ENCODE measurements around the gene KCNT2.
"Not testable (repeated sequence)": the region's sequence is repeated elsewhere in the genome, so short reads cannot be mapped to it uniquely, and the experiment has no call there.

KCNT2 gene

GRCh38 chr1:196504224-196504623 is 104.0 kb downstream of the KCNT2 start:
- H3K56ac ChIP-seq (ENCODE audit: low read length); H3K27ac ChIP-seq (ENCODE audit: low read depth, low read length); H4K8ac ChIP-seq (ENCODE audit: low read depth, low read length); H3K9ac ChIP-seq (ENCODE audit: low read length); H2BK5ac ChIP-seq (ENCODE audit: low read length); H3K36me3 ChIP-seq (ENCODE audit: control insufficient read depth, insufficient read depth, low read length); H3K4me3 ChIP-seq (ENCODE audit: low read length); H3K27me3 ChIP-seq (ENCODE audit: insufficient read depth, low read length, poor library complexity); H2AK5ac ChIP-seq (ENCODE audit: low read length); H3K4me2 ChIP-seq (ENCODE audit: low read length); H2BK15ac ChIP-seq (replicated peaks; ENCODE audit: low read depth); H3K23ac ChIP-seq (ENCODE audit: low read length); H3K18ac ChIP-seq (ENCODE audit: low read length); H3K4ac ChIP-seq (ENCODE audit: low read depth, low read length); H3K4me1 ChIP-seq (ENCODE audit: control insufficient read depth, low read depth, low read length); H3K79me2 ChIP-seq (ENCODE audit: control insufficient read depth, insufficient read depth, low read length); H4K5ac ChIP-seq (ENCODE audit: low read length); DNase-seq; H2BK120ac ChIP-seq (ENCODE audit: low read depth, low read length); H3K79me1 ChIP-seq (ENCODE audit: low read length): not testable (repeated sequence)
- no CpG with 5 or more reads among the region's 1 CpG for WGBS (ENCODE audit: extremely low coverage, insufficient coverage, low lambda C conversion rate)

- no peaks in the 10 kb centered on the region for H3K4me1 ChIP-seq (ENCODE audit: control insufficient read depth, low read depth, low read length)
- DNase-seq = no peak
- no peak overlapping the region for H4K8ac ChIP-seq (ENCODE audit: low read depth, low read length)
- no peak overlapping the region for H2AK5ac ChIP-seq (ENCODE audit: low read length)
- no peak overlapping the region for H2BK15ac ChIP-seq (replicated peaks; ENCODE audit: low read depth)
- H3K4me2 ChIP-seq (ENCODE audit: low read length) = no peak overlapping the region
- no peak overlapping the region for H3K9ac ChIP-seq (ENCODE audit: low read length)
- no peaks in the 10 kb centered on the region for H3K27me3 ChIP-seq (ENCODE audit: insufficient read depth, low read length, poor library complexity)
- H3K23ac ChIP-seq (ENCODE audit: low read length) = no peak overlapping the region
- no peak overlapping the region for H2BK5ac ChIP-seq (ENCODE audit: low read length)
- no CpG with 5 or more reads among the region's 2 CpGs for WGBS (ENCODE audit: extremely low coverage, insufficient coverage, low lambda C conversion rate)
- no peak overlapping the region for H3K18ac ChIP-seq (ENCODE audit: low read length)
- H3K79me1 ChIP-seq (ENCODE audit: low read length) = no peaks in the 10 kb centered on the region
- H2BK120ac ChIP-seq (ENCODE audit: low read depth, low read length) = no peak overlapping the region
- H3K36me3 ChIP-seq (ENCODE audit: control insufficient read depth, insufficient read depth, low read length) = no peaks in the 10 kb centered on the region
- no peaks in the 10 kb centered on the region for H3K79me2 ChIP-seq (ENCODE audit: control insufficient read depth, insufficient read depth, low read length)
- H3K4ac ChIP-seq (ENCODE audit: low read depth, low read length) = no peak overlapping the region
- H3K56ac ChIP-seq (ENCODE audit: low read length) = no peak overlapping the region
- H3K4me3 ChIP-seq (ENCODE audit: low read length) = no peak overlapping the region
- no peak overlapping the region for H4K5ac ChIP-seq (ENCODE audit: low read length)
- no peak overlapping the region for H3K27ac ChIP-seq (ENCODE audit: low read depth, low read length)
Measured at GRCh38 chr1:196502437-196502836, 105.8 kb downstream of the KCNT2 start.

GRCh38 chr1:196501760-196502428 is 106.3 kb downstream of the KCNT2 start:
- no peak overlapping the region for H3K56ac ChIP-seq (ENCODE audit: low read length)
- no peak overlapping the region for H3K18ac ChIP-seq (ENCODE audit: low read length)
- no peak overlapping the region for H2BK5ac ChIP-seq (ENCODE audit: low read length)
- no peaks in the 10 kb centered on the region for H3K27me3 ChIP-seq (ENCODE audit: insufficient read depth, low read length, poor library complexity)
- no peaks in the 10 kb centered on the region for H3K79me2 ChIP-seq (ENCODE audit: control insufficient read depth, insufficient read depth, low read length)
- no peak overlapping the region for H2BK120ac ChIP-seq (ENCODE audit: low read depth, low read length)
- no peak overlapping the region for H2BK15ac ChIP-seq (replicated peaks; ENCODE audit: low read depth)
- no peaks in the 10 kb centered on the region for H3K4me1 ChIP-seq (ENCODE audit: control insufficient read depth, low read depth, low read length)
- H3K4me3 ChIP-seq (ENCODE audit: low read length) = no peak overlapping the region
- no peak overlapping the region for H4K8ac ChIP-seq (ENCODE audit: low read depth, low read length)
- H3K79me1 ChIP-seq (ENCODE audit: low read length) = no peaks in the 10 kb centered on the region
- H3K23ac ChIP-seq (ENCODE audit: low read length) = no peak overlapping the region
- DNase-seq = no peak
- H2AK5ac ChIP-seq (ENCODE audit: low read length) = no peak overlapping the region
- H4K5ac ChIP-seq (ENCODE audit: low read length) = no peak overlapping the region
- no peak overlapping the region for H3K9ac ChIP-seq (ENCODE audit: low read length)
- no peak overlapping the region for H3K27ac ChIP-seq (ENCODE audit: low read depth, low read length)
- no peak overlapping the region for H3K4ac ChIP-seq (ENCODE audit: low read depth, low read length)
- no peaks in the 10 kb centered on the region for H3K36me3 ChIP-seq (ENCODE audit: control insufficient read depth, insufficient read depth, low read length)
- H3K4me2 ChIP-seq (ENCODE audit: low read length) = no peak overlapping the region
- whole genome bisulfite sequencing (ENCODE audit: extremely low coverage, insufficient coverage, low lambda C conversion rate) = no CpG with 5 or more reads among the region's 8 CpGs

GRCh38 chr1:196497817-196498216 is 110.4 kb downstream of the KCNT2 start:
- Histone ChIP-seq H2BK15ac (replicated peaks; ENCODE audit: low read depth) (no peak overlapping the region), H3K27me3 (ENCODE audit: insufficient read depth, low read length, poor library complexity) (no peaks in the 10 kb centered on the region), H3K4ac (ENCODE audit: low read depth, low read length) (no peak overlapping the region), H3K79me2 (ENCODE audit: control insufficient read depth, insufficient read depth, low read length) (no peaks in the 10 kb centered on the region), H4K5ac (ENCODE audit: low read length) (no peak overlapping the region), H3K79me1 (ENCODE audit: low read length) (no peaks in the 10 kb centered on the region), H3K9ac (ENCODE audit: low read length) (no peak overlapping the region), H2BK5ac (ENCODE audit: low read length) (no peak overlapping the region), H3K4me2 (ENCODE audit: low read length) (no peak overlapping the region), H2AK5ac (ENCODE audit: low read length) (no peak overlapping the region), H3K27ac (ENCODE audit: low read depth, low read length) (no peak overlapping the region), H3K4me3 (ENCODE audit: low read length) (no peak overlapping the region), H3K4me1 (ENCODE audit: control insufficient read depth, low read depth, low read length) (no peaks in the 10 kb centered on the region), H3K36me3 (ENCODE audit: control insufficient read depth, insufficient read depth, low read length) (no peaks in the 10 kb centered on the region), H4K8ac (ENCODE audit: low read depth, low read length) (no peak overlapping the region), H3K56ac (ENCODE audit: low read length) (no peak overlapping the region), H3K18ac (ENCODE audit: low read length) (no peak overlapping the region), H3K23ac (ENCODE audit: low read length) (no peak overlapping the region), H2BK120ac (ENCODE audit: low read depth, low read length) (no peak overlapping the region)
- 100% methylated on average over 1 of the region's 4 CpGs for WGBS (ENCODE audit: extremely low coverage, insufficient coverage, low lambda C conversion rate)
- no peak for DNase-seq

GRCh38 chr1:196494766-196495165 is 113.5 kb downstream of the KCNT2 start:
- Histone ChIP-seq H3K4me3 (ENCODE audit: low read length) (no peak overlapping the region), H2BK15ac (replicated peaks; ENCODE audit: low read depth) (no peak overlapping the region), H3K23ac (ENCODE audit: low read length) (no peak overlapping the region), H3K79me1 (ENCODE audit: low read length) (no peaks in the 10 kb centered on the region), H3K9ac (ENCODE audit: low read length) (no peak overlapping the region), H3K56ac (ENCODE audit: low read length) (no peak overlapping the region), H3K4ac (ENCODE audit: low read depth, low read length) (no peak overlapping the region), H3K4me1 (ENCODE audit: control insufficient read depth, low read depth, low read length) (no peaks in the 10 kb centered on the region), H2BK120ac (ENCODE audit: low read depth, low read length) (no peak overlapping the region), H2AK5ac (ENCODE audit: low read length) (no peak overlapping the region), H2BK5ac (ENCODE audit: low read length) (no peak overlapping the region), H3K4me2 (ENCODE audit: low read length) (no peak overlapping the region), H3K27ac (ENCODE audit: low read depth, low read length) (no peak overlapping the region), H3K79me2 (ENCODE audit: control insufficient read depth, insufficient read depth, low read length) (no peaks in the 10 kb centered on the region), H3K18ac (ENCODE audit: low read length) (no peak overlapping the region), H4K8ac (ENCODE audit: low read depth, low read length) (no peak overlapping the region), H3K36me3 (ENCODE audit: control insufficient read depth, insufficient read depth, low read length) (no peaks in the 10 kb centered on the region), H4K5ac (ENCODE audit: low read length) (no peak overlapping the region), H3K27me3 (ENCODE audit: insufficient read depth, low read length, poor library complexity) (no peaks in the 10 kb centered on the region)
- no CpG with 5 or more reads among the region's 5 CpGs for WGBS (ENCODE audit: extremely low coverage, insufficient coverage, low lambda C conversion rate)
- DNase-seq = no peak

GRCh38 chr1:196493881-196494280 is 114.4 kb downstream of the KCNT2 start:
- Histone ChIP-seq H2BK15ac (replicated peaks; ENCODE audit: low read depth) (no peak overlapping the region), H3K18ac (ENCODE audit: low read length) (no peak overlapping the region), H3K23ac (ENCODE audit: low read length) (no peak overlapping the region), H3K79me1 (ENCODE audit: low read length) (no peaks in the 10 kb centered on the region), H2BK120ac (ENCODE audit: low read depth, low read length) (no peak overlapping the region), H3K79me2 (ENCODE audit: control insufficient read depth, insufficient read depth, low read length) (no peaks in the 10 kb centered on the region), H3K27ac (ENCODE audit: low read depth, low read length) (no peak overlapping the region), H2BK5ac (ENCODE audit: low read length) (no peak overlapping the region), H3K4me3 (ENCODE audit: low read length) (no peak overlapping the region), H3K9ac (ENCODE audit: low read length) (no peak overlapping the region), H3K4me2 (ENCODE audit: low read length) (no peak overlapping the region), H3K36me3 (ENCODE audit: control insufficient read depth, insufficient read depth, low read length) (no peaks in the 10 kb centered on the region), H3K4ac (ENCODE audit: low read depth, low read length) (no peak overlapping the region), H4K5ac (ENCODE audit: low read length) (no peak overlapping the region), H2AK5ac (ENCODE audit: low read length) (no peak overlapping the region), H4K8ac (ENCODE audit: low read depth, low read length) (no peak overlapping the region), H3K4me1 (ENCODE audit: control insufficient read depth, low read depth, low read length) (no peaks in the 10 kb centered on the region), H3K27me3 (ENCODE audit: insufficient read depth, low read length, poor library complexity) (no peaks in the 10 kb centered on the region), H3K56ac (ENCODE audit: low read length) (no peak overlapping the region)
- no peak for DNase-seq
- no CpG with 5 or more reads among the region's 4 CpGs for WGBS (ENCODE audit: extremely low coverage, insufficient coverage, low lambda C conversion rate)

All from mesendoderm (in vitro differentiated cells).